Neuronal stem cell (in vitro differentiated cells): ENCODE measurements around the gene ICAM1.

Source experiments
- DNase-seq: peaks from one replicate; pipeline ENCODE4 v3.0.0-alpha.2; 2013; ENCODE audit warnings: low spot score
- H2AFZ ChIP-seq: one replicate; pipeline ENCODE4 v1.6.1; 2013; ENCODE audit warnings: mild to moderate bottlenecking, low read length, inconsistent platforms
- H2AK5ac ChIP-seq: 2 replicates; pipeline ENCODE4 v1.6.1; 2013; ENCODE audit warnings: low read depth, mild to moderate bottlenecking, inconsistent platforms, low read length, moderate library complexity, mixed read lengths
- H2BK120ac ChIP-seq: 2 replicates; pipeline ENCODE4 v1.6.1; 2013; ENCODE audit warnings: low read depth, mild to moderate bottlenecking, inconsistent platforms, low read length, moderate library complexity, mixed read lengths
- H2BK12ac ChIP-seq: one replicate; pipeline ENCODE4 v1.6.1; 2013; ENCODE audit warnings: low read length, inconsistent platforms
- H2BK15ac ChIP-seq: 2 replicates; pipeline ENCODE4 v1.6.1; 2013; ENCODE audit warnings: mild to moderate bottlenecking, low read length, inconsistent platforms, mixed read lengths
- H2BK5ac ChIP-seq: one replicate; pipeline ENCODE4 v1.6.1; 2013; ENCODE audit warnings: inconsistent platforms, mild to moderate bottlenecking, low read length, moderate library complexity
- H3K14ac ChIP-seq: one replicate; pipeline ENCODE4 v1.6.1; 2013; ENCODE audit warnings: low read length, inconsistent platforms
- H3K18ac ChIP-seq: 2 replicates; pipeline ENCODE4 v1.6.1; 2013; ENCODE audit warnings: low read length, inconsistent platforms
- H3K23ac ChIP-seq: 2 replicates; pipeline ENCODE4 v1.6.1; 2013; ENCODE audit warnings: low read depth, mild to moderate bottlenecking, mixed read lengths, low read length, inconsistent platforms; ENCODE audit not compliant: poor library complexity
- H3K27ac ChIP-seq: replicated peaks from 3 replicates; pipeline ENCODE4 v1.5.1; 2013; ENCODE audit warnings: low read length, inconsistent platforms
- H3K27me3 ChIP-seq, 3 experiments: 2 replicates each; pipeline ENCODE4 v1.6.1; 2013; ENCODE audit warnings: low read length in 3 of 3, mild to moderate bottlenecking in 2 of 3, inconsistent platforms in 1 of 3, low read depth in 1 of 3, mixed read lengths in 1 of 3, moderate library complexity in 1 of 3; ENCODE audit not compliant: control insufficient read depth in 3 of 3, insufficient read depth in 3 of 3
- H3K36me3 ChIP-seq, 2 donors: replicated peaks in 1 of 2; 2 replicates each; pipeline ENCODE4 v1.6.1; 2013; ENCODE audit warnings: low read length in 2 of 2; ENCODE audit not compliant: control insufficient read depth in 2 of 2, insufficient read depth in 2 of 2
- H3K4ac ChIP-seq: 2 replicates; pipeline ENCODE4 v1.6.1; 2013; ENCODE audit warnings: inconsistent platforms, mild to moderate bottlenecking, low read length, moderate library complexity
- H3K4me1 ChIP-seq, 2 donors: 1 replicate in 1 of 2; 2 replicates in 1 of 2; pipeline ENCODE4 v1.6.1; 2013; ENCODE audit warnings: low read length in 2 of 2, low read depth in 1 of 2; ENCODE audit not compliant: control insufficient read depth in 2 of 2, insufficient read depth in 1 of 2
- H3K4me2 ChIP-seq: one replicate; pipeline ENCODE4 v1.6.1; 2013; ENCODE audit warnings: mild to moderate bottlenecking, low read length, inconsistent platforms; ENCODE audit not compliant: insufficient read depth, poor library complexity, severe bottlenecking
- H3K4me3 ChIP-seq, 2 donors: 2 replicates each; pipeline ENCODE4 v1.5.1; 2013; ENCODE audit warnings: low read length in 2 of 2, mild to moderate bottlenecking in 2 of 2, inconsistent platforms in 1 of 2, moderate library complexity in 1 of 2
- H3K79me1 ChIP-seq: one replicate; pipeline ENCODE4 v1.6.1; 2013; ENCODE audit warnings: low read depth, mild to moderate bottlenecking, inconsistent platforms, low read length, moderate library complexity
- H3K9ac ChIP-seq: one replicate; pipeline ENCODE4 v1.6.1; 2013; ENCODE audit warnings: mild to moderate bottlenecking, low read depth, low read length, inconsistent platforms; ENCODE audit not compliant: poor library complexity
- H3K9me3 ChIP-seq, 2 donors: replicated peaks in 1 of 2; 2 replicates each; pipeline versions ENCODE3 to v1.6.1; 2013; ENCODE audit warnings: low read length in 2 of 2, mild to moderate bottlenecking in 2 of 2, inconsistent platforms in 1 of 2, low read depth in 1 of 2, mixed read lengths in 1 of 2, moderate library complexity in 1 of 2; ENCODE audit not compliant: control insufficient read depth in 2 of 2, insufficient read depth in 1 of 2
- H4K8ac ChIP-seq: one replicate; pipeline ENCODE4 v1.6.1; 2013; ENCODE audit warnings: low read depth, mild to moderate bottlenecking, inconsistent platforms, low read length, moderate library complexity
- H4K91ac ChIP-seq: one replicate; pipeline ENCODE4 v1.6.1; 2013; ENCODE audit warnings: low read length, low read depth, mild to moderate bottlenecking, inconsistent platforms; ENCODE audit not compliant: poor library complexity
- WGBS, 2 donors: extraction: QIAGEN DNeasy Blood & Tissue Kit; methylation state at CpG; one replicate each; pipeline ENCODE4 v1.1.7; 2013; ENCODE audit warnings: missing lambda C conversion rate in 2 of 2, mixed read lengths in 1 of 2; ENCODE audit not compliant: insufficient read length in 2 of 2, insufficient replicate concordance in 1 of 2; ENCODE audit errors: extremely low coverage in 2 of 2; 5-methylcytosine and 5-hydroxymethylcytosine counted together

ICAM1 gene

GRCh38 chr19:10299545-10300458, 28.9 kb downstream of the ICAM1 start:
- Histone ChIP-seq H2AK5ac (peak overlapping the region; percentile 70), H3K4me3 (peak overlapping the region in 1 of 2 donors; percentile 6), H3K9ac (peak overlapping the region; percentile 30), H3K36me3 (peaks cover 0 to 2% of the 10 kb centered on the region in 2 donors), H3K18ac (no peak overlapping the region), H3K23ac (peak overlapping the region; percentile 68), H2AFZ (peak overlapping the region; percentile 56), H2BK15ac (no peak overlapping the region), H3K27me3 (peaks cover 17 to 25% (median 25%) of the 10 kb centered on the region in 3 experiments), H2BK12ac (no peak overlapping the region), H3K4me1 (peaks cover 7% of the 10 kb centered on the region in 2 donors), H4K91ac (no peak overlapping the region), H2BK120ac (peak overlapping the region; percentile 47), H4K8ac (peak overlapping the region; percentile 76), H3K27ac (no peak overlapping the region), H3K79me1 (no peaks in the 10 kb centered on the region), H3K4me2 (no peak overlapping the region), H3K9me3 (no peaks in the 10 kb centered on the region), H3K4ac (no peak overlapping the region), H2BK5ac (peak overlapping the region; percentile 87), H3K14ac (no peak overlapping the region)
- DNase-seq: no peak
- WGBS, 2 donors: no CpG with 5 or more reads among the region's 14 CpGs

- Histone ChIP-seq H3K23ac (no peak overlapping the region), H4K91ac (no peak overlapping the region), H3K27me3 (no peaks in the 10 kb centered on the region), H3K4me1 (no peaks in the 10 kb centered on the region), H4K8ac (no peak overlapping the region), H2BK5ac (no peak overlapping the region), H3K18ac (no peak overlapping the region), H2AK5ac (no peak overlapping the region), H2AFZ (no peak overlapping the region), H3K14ac (no peak overlapping the region), H3K9ac (no peak overlapping the region), H2BK120ac (no peak overlapping the region), H3K4me3 (no peak overlapping the region), H3K36me3 (peaks cover 3 to 6% of the 10 kb centered on the region in 2 donors), H3K79me1 (no peaks in the 10 kb centered on the region), H2BK12ac (no peak overlapping the region), H2BK15ac (no peak overlapping the region), H3K4ac (no peak overlapping the region), H3K27ac (no peak overlapping the region), H3K4me2 (no peak overlapping the region), H3K9me3 (no peaks in the 10 kb centered on the region)
- DNase-seq: no peak
- WGBS, 2 donors: no CpG with 5 or more reads among the region's 17 CpGs
These were observed 34.4 kb downstream of the ICAM1 start for GRCh38 chr19:10305139-10305806.

GRCh38 chr19:10306327-10306726, 35.4 kb downstream of the ICAM1 start:
- Histone ChIP-seq H3K9ac (no peak overlapping the region), H3K27ac (no peak overlapping the region), H3K23ac (no peak overlapping the region), H2AK5ac (no peak overlapping the region), H2BK15ac (no peak overlapping the region), H2AFZ (no peak overlapping the region), H4K91ac (no peak overlapping the region), H3K18ac (no peak overlapping the region), H3K14ac (no peak overlapping the region), H2BK12ac (no peak overlapping the region), H3K4ac (no peak overlapping the region), H3K4me3 (no peak overlapping the region), H4K8ac (no peak overlapping the region), H2BK5ac (no peak overlapping the region), H3K79me1 (no peaks in the 10 kb centered on the region), H3K4me2 (no peak overlapping the region), H3K9me3 (no peaks in the 10 kb centered on the region), H3K4me1 (no peaks in the 10 kb centered on the region), H3K27me3 (no peaks in the 10 kb centered on the region), H2BK120ac (no peak overlapping the region), H3K36me3 (peaks cover 6 to 13% of the 10 kb centered on the region in 2 donors)
- no peak for DNase-seq
- WGBS, 2 donors: no CpG with 5 or more reads among the region's 5 CpGs

- Histone ChIP-seq H3K18ac (no peak within 1 kb of the TSS), H2BK12ac (no peak within 1 kb of the TSS), H3K14ac (no peak within 1 kb of the TSS), H2AFZ (no peak within 1 kb of the TSS), H2BK120ac (no peak within 1 kb of the TSS), H3K23ac (no peak within 1 kb of the TSS), H3K4me1 (no peaks in the 10 kb centered on the region), H2BK15ac (no peak within 1 kb of the TSS), H3K36me3 (peaks cover 6 to 16% of the 10 kb centered on the region in 2 donors), H3K9ac (no peak within 1 kb of the TSS), H3K27me3 (no peaks in the 10 kb centered on the region), H4K8ac (no peak within 1 kb of the TSS), H3K4me2 (no peak within 1 kb of the TSS), H3K79me1 (no peaks in the 10 kb centered on the region), H4K91ac (no peak within 1 kb of the TSS), H3K4me3 (no peak within 1 kb of the TSS), H2AK5ac (no peak within 1 kb of the TSS), H2BK5ac (no peak within 1 kb of the TSS), H3K4ac (no peak within 1 kb of the TSS), H3K9me3 (no peaks in the 10 kb centered on the region), H3K27ac (no peak within 1 kb of the TSS)
- no CpG with 5 or more reads among the region's 24 CpGs for WGBS, 2 donors
- DNase-seq: no peak
These were observed 38.5 kb downstream of the ICAM1 start, which contains the start of gene ZGLP1 for GRCh38 chr19:10309423-10309822. Gene ZGLP1 (minus strand): TSS chr19:10309815.
